Measurements from ENCODE around the gene FRMD4A. TPM values are rescaled to one million over a fixed set of nuclear protein-coding genes. Genes with fewer than 3 reads are reported as not detected.

The FRMD4A gene
- total and polyA plus RNA-seq, 12 donors: 9.1 to 29.6 (median 14.6) TPM

GRCh38 chr10:13671904-13672303, 658.8 kb downstream of the FRMD4A start:
- H3K4me1 ChIP-seq (replicated peaks in 1 of 2): no peaks in the 10 kb centered on the region
- H3K36me3 ChIP-seq (replicated peaks in 1 of 2): no peaks in the 10 kb centered on the region
- DNase-seq: no peak
- no peaks in the 10 kb centered on the region for H3K27me3 ChIP-seq
- intact Hi-C loops (cut with DNase I): no loop called here
- no peak overlapping the region for H3K27ac ChIP-seq
- no peaks in the 10 kb centered on the region for H3K9me3 ChIP-seq (replicated peaks in 1 of 3)
- TF ChIP-seq POLR2A (IDR thresholded peaks at IDR 0.05) (no peak), CTCF (IDR thresholded peaks at IDR 0.05) (no peak)
- WGBS, 4 donors: 84 to 86% (median 85%) methylated on average over 9 to 10 of the region's 10 CpGs
- no peak overlapping the region for H3K4me3 ChIP-seq

GRCh38 chr10:13670311-13670710, 660.4 kb downstream of the FRMD4A start:
- H3K9me3 ChIP-seq (replicated peaks in 1 of 3): no peaks in the 10 kb centered on the region
- peaks cover 0 to 8% of the 10 kb centered on the region in 2 donors for H3K36me3 ChIP-seq (replicated peaks in 1 of 2)
- no peaks in the 10 kb centered on the region for H3K27me3 ChIP-seq
- intact Hi-C loops (cut with DNase I): no loop called here
- H3K4me3 ChIP-seq: no peak overlapping the region
- H3K4me1 ChIP-seq (replicated peaks in 1 of 2): no peaks in the 10 kb centered on the region
- no peak for DNase-seq
- 85 to 91% (median 87%) methylated on average over 10 of the region's 10 CpGs for WGBS, 4 donors
- no peak for TF ChIP-seq CTCF (IDR thresholded peaks at IDR 0.05)
- TF ChIP-seq POLR2A (IDR thresholded peaks at IDR 0.05): no peak
- no peak overlapping the region for H3K27ac ChIP-seq

GRCh38 chr10:13669901-13670300, 660.8 kb downstream of the FRMD4A start:
- H3K9me3 ChIP-seq (replicated peaks in 1 of 3): no peaks in the 10 kb centered on the region
- intact Hi-C loops (cut with DNase I): no loop called here
- H3K27me3 ChIP-seq: no peaks in the 10 kb centered on the region
- 90 to 94% (median 92%) methylated on average over 12 of the region's 12 CpGs for WGBS, 4 donors
- H3K27ac ChIP-seq: no peak overlapping the region
- H3K4me1 ChIP-seq (replicated peaks in 1 of 2): no peaks in the 10 kb centered on the region
- H3K4me3 ChIP-seq: no peak overlapping the region
- DNase-seq: no peak
- H3K36me3 ChIP-seq (replicated peaks in 1 of 2): peaks cover 0 to 8% of the 10 kb centered on the region in 2 donors
- no peak for TF ChIP-seq POLR2A (IDR thresholded peaks at IDR 0.05)
- TF ChIP-seq CTCF (IDR thresholded peaks at IDR 0.05): no peak

DNA sequence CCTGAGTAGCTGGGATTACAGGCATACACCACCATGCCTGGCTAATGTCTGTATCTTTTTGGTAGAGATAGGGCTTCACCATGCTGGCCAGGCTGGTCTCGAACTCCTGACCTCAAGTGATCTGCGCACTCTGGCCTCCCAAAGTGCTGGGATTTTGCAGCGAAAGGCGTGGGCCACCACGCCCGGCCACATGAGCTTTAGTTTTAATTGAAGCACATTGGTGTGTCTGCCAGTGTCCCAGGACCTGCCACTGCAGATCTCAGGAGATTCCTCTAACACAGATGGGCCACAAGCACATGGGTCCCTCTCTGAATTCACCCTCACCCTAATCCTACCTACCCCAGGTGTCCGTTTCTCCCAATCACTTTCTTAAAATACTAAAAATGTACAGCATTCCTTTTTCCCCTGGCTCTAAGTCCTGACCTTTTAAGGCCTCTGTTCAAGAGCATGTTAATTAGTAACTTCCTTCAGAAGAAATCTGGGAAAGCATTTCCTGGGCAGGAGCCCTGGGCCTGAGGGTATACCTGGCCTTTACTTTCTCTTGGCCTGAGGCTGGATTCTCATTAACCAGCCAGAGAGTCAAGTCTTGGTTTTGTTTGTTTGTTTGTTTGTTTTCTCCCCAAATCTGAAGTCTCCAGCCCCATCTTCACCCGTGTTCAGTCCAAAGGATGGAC, 661.4 kb downstream of the FRMD4A start:
- TF ChIP-seq CTCF (IDR thresholded peaks at IDR 0.05) (no peak), POLR2A (IDR thresholded peaks at IDR 0.05) (no peak)
- intact Hi-C loops (cut with DNase I): no loop called here
- 81 to 94% (median 86%) methylated on average over 2 to 8 of the region's 8 CpGs for WGBS, 4 donors
- Histone ChIP-seq H3K4me1 (replicated peaks in 1 of 2) (no peaks in the 10 kb centered on the region), H3K4me3 (no peak overlapping the region), H3K36me3 (replicated peaks in 1 of 2) (peaks cover 0 to 14% of the 10 kb centered on the region in 2 donors), H3K9me3 (replicated peaks in 1 of 3) (no peaks in the 10 kb centered on the region), H3K27ac (no peak overlapping the region), H3K27me3 (no peaks in the 10 kb centered on the region)
- no peak for DNase-seq
